ENCODE measurements around the gene TRIM9. TPM values are rescaled to one million over a fixed set of nuclear protein-coding genes. Genes with fewer than 3 reads are reported as not detected.

The TRIM9 gene
- total and polyA plus RNA-seq, 7 donors = 0.17 to 3.3 (median 1.1) TPM

DNA sequence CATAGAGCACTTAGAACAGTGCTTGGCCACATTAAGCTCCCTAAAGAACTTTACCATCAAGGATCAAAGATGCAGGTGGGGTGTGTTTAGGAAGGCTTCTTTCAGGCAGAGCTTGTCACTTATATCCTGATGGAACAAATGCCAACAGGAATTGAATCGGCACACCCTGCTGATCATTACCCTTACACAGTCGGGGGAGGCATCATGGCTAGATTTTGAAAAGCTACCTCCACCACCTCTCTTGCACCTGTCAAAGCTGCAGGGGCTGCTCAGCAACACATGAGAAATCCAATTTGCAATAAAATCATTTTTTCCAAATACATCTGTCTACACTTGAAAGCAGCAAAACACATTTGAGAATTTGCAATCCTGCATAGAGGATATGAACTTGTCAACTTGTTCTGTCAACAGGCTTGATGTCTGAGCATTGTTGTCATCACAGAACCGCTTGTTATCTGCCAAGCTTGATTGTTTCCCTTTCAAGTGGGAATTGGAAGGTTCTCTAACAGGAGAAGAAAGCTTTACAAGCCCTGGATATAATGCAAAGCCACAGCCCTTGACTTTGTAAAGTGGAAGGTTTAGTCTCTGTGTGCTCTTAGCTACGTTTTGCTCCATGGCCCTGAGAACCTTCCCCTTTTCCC, 24.6 kb upstream of the TRIM9 start:
- 76 to 86% (median 86%) methylated on average over 4 of the region's 4 CpGs for WGBS, 3 donors
- DNase-seq (no peak), ATAC-seq (no peak)
- Histone ChIP-seq H3K4me1 (no peaks in the 10 kb centered on the region), H3K4me3 (no peak overlapping the region), H3K9me3 (no peaks in the 10 kb centered on the region), H3K27me3 (ENCODE audit: insufficient read depth in 3 of 3, low read length in 2 of 3) (no peaks in the 10 kb centered on the region), H3K27ac (no peak overlapping the region), H3K36me3 (ENCODE audit: insufficient read depth in 1 of 2, low read depth in 1 of 2) (no peaks in the 10 kb centered on the region)
- TF ChIP-seq, protein P1, sequence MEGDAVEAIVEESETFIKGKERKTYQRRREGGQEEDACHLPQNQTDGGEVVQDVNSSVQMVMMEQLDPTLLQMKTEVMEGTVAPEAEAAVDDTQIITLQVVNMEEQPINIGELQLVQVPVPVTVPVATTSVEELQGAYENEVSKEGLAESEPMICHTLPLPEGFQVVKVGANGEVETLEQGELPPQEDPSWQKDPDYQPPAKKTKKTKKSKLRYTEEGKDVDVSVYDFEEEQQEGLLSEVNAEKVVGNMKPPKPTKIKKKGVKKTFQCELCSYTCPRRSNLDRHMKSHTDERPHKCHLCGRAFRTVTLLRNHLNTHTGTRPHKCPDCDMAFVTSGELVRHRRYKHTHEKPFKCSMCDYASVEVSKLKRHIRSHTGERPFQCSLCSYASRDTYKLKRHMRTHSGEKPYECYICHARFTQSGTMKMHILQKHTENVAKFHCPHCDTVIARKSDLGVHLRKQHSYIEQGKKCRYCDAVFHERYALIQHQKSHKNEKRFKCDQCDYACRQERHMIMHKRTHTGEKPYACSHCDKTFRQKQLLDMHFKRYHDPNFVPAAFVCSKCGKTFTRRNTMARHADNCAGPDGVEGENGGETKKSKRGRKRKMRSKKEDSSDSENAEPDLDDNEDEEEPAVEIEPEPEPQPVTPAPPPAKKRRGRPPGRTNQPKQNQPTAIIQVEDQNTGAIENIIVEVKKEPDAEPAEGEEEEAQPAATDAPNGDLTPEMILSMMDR (IDR thresholded peaks at IDR 0.05) = no peak
- intact Hi-C loops (cut with DNase I) = no loop called here

- Histone ChIP-seq H3K36me3 (ENCODE audit: insufficient read depth in 1 of 2, low read depth in 1 of 2) (no peaks in the 10 kb centered on the region), H3K9me3 (no peaks in the 10 kb centered on the region), H3K27ac (no peak overlapping the region), H3K4me3 (no peak overlapping the region), H3K27me3 (ENCODE audit: insufficient read depth in 3 of 3, low read length in 2 of 3) (no peaks in the 10 kb centered on the region), H3K4me1 (no peaks in the 10 kb centered on the region)
- DNase-seq (no peak), ATAC-seq (no peak)
- intact Hi-C loops (cut with DNase I) = no loop called here
- TF ChIP-seq, protein P1 (IDR thresholded peaks at IDR 0.05) = no peak
These were observed 24.1 kb upstream of the TRIM9 start for GRCh38 chr14:51118993-51119392.

- no peak for DNase-seq
- H3K9me3 ChIP-seq = no peaks in the 10 kb centered on the region
- intact Hi-C loops (cut with DNase I) = no loop called here
- no peaks in the 10 kb centered on the region for H3K27me3 ChIP-seq (ENCODE audit: insufficient read depth in 3 of 3, low read length in 2 of 3)
- no peaks in the 10 kb centered on the region for H3K36me3 ChIP-seq (ENCODE audit: insufficient read depth in 1 of 2, low read depth in 1 of 2)
- no peaks in the 10 kb centered on the region for H3K4me1 ChIP-seq
- no peak overlapping the region for H3K4me3 ChIP-seq
- 63 to 77% (median 75%) methylated on average over 1 of the region's 1 CpG for WGBS, 3 donors
- TF ChIP-seq, protein P1 (IDR thresholded peaks at IDR 0.05) = no peak
- ATAC-seq = no peak
- H3K27ac ChIP-seq = no peak overlapping the region
These were observed 22.7 kb upstream of the TRIM9 start for GRCh38 chr14:51117593-51117992.

DNA sequence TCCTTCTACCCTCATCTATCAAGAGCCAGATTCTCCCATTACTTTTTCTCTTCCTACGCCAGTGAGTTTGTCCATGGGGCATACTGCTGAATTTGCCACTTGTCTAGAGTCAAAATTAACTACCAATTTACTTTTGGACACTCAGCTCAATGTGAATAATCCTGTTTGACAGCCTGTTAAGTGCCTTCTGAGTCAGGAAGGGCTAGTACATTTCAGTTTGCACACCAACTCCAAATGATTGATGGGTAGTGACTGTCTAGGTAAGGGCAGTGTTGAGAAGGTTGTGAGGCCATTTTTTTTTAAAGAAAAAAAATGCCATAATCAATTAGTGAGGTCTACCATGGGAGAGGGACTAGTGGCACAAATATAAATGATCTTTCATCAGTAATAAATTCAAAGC, 21.8 kb upstream of the TRIM9 start:
- no peak for ATAC-seq
- no peak overlapping the region for H3K4me3 ChIP-seq
- DNase-seq = no peak
- H3K4me1 ChIP-seq = no peaks in the 10 kb centered on the region
- H3K36me3 ChIP-seq (ENCODE audit: insufficient read depth in 1 of 2, low read depth in 1 of 2) = no peaks in the 10 kb centered on the region
- intact Hi-C loops (cut with DNase I) = no loop called here
- TF ChIP-seq, protein P1 (IDR thresholded peaks at IDR 0.05) = no peak
- no peaks in the 10 kb centered on the region for H3K27me3 ChIP-seq (ENCODE audit: insufficient read depth in 3 of 3, low read length in 2 of 3)
- 95 to 100% (median 96%) methylated on average over 1 of the region's 1 CpG for WGBS, 3 donors
- H3K27ac ChIP-seq = no peak overlapping the region
- no peaks in the 10 kb centered on the region for H3K9me3 ChIP-seq

DNA sequence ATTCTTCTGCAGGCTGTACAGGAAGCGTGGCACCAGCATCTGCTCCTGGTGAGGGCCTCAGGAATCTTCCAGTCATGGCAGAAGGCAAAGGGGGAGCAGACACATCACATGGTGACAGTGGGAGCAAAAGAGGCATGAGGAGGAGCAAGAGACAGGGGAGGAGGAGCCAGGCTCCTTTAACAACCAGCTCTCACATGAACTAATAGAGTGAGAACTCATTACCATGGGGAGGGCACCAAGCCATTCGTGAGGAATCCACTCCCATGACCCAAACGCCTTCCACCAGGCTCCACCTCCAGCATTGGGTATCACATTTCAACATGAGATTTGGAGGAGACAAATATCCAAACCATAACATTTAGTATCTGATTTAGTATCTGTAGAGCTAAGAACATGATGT, 14.7 kb upstream of the TRIM9 start:
- no peak for ATAC-seq
- H3K36me3 ChIP-seq (ENCODE audit: insufficient read depth in 1 of 2, low read depth in 1 of 2) = no peaks in the 10 kb centered on the region
- H3K27ac ChIP-seq = no peak overlapping the region
- H3K4me1 ChIP-seq = no peaks in the 10 kb centered on the region
- H3K4me3 ChIP-seq = no peak overlapping the region
- 48 to 51% (median 51%) methylated on average over 3 of the region's 3 CpGs for WGBS, 3 donors
- intact Hi-C loops (cut with DNase I) = no loop called here
- TF ChIP-seq, protein P1 (IDR thresholded peaks at IDR 0.05) = no peak
- no peaks in the 10 kb centered on the region for H3K27me3 ChIP-seq (ENCODE audit: insufficient read depth in 3 of 3, low read length in 2 of 3)
- H3K9me3 ChIP-seq = no peaks in the 10 kb centered on the region
- DNase-seq = no peak
